Fibroblast of lung (primary cell): ENCODE measurements around the gene GUCY2C. TPM values are rescaled to one million over a fixed set of nuclear protein-coding genes. Genes with fewer than 3 reads are reported as not detected.

Experiments used
- DNase-seq, 2 donors: peaks; one replicate each; pipeline versions ENCODE4 v3.0.0 to v3.0.0-alpha.2; 2010; ENCODE audit warnings: low read depth in 2 of 2
- H2AFZ ChIP-seq: 2 replicates; pipeline ENCODE4 v1.5.1; 2012; ENCODE audit warnings: low read length, control low read depth, inconsistent platforms
- H3K27ac ChIP-seq: 2 replicates; pipeline ENCODE4 v1.5.1; 2011; ENCODE audit warnings: low read length, control low read depth; ENCODE audit not compliant: insufficient read depth
- H3K27me3 ChIP-seq: 2 replicates; pipeline ENCODE4 v1.5.1; 2011; ENCODE audit warnings: mild to moderate bottlenecking, low read length; ENCODE audit not compliant: control insufficient read depth, insufficient read depth
- H3K36me3 ChIP-seq: 2 replicates; pipeline ENCODE4 v1.5.1; 2011; ENCODE audit warnings: low read length; ENCODE audit not compliant: control insufficient read depth, insufficient read depth
- H3K4me1 ChIP-seq: 2 replicates; pipeline ENCODE4 v1.5.1; 2011; ENCODE audit warnings: low read length; ENCODE audit not compliant: control insufficient read depth, insufficient read depth; ENCODE audit errors: extremely low read depth
- H3K4me2 ChIP-seq: 2 replicates; pipeline ENCODE4 v1.5.1; 2011; ENCODE audit warnings: low read length, control low read depth; ENCODE audit not compliant: insufficient read depth; ENCODE audit errors: extremely low read depth
- H3K4me3 ChIP-seq, 4 experiments: fragments of 200-600 bp in 1 of 4; sonication (generic) in 1 of 4; replicated peaks in 1 of 4; 2 replicates each; pipeline ENCODE4 v1.5.1; 2011 to 2016; ENCODE audit warnings: low read length in 4 of 4, low read depth in 3 of 4, mild to moderate bottlenecking in 3 of 4, control low read depth in 2 of 4, inconsistent platforms in 1 of 4, mixed read lengths in 1 of 4; ENCODE audit not compliant: insufficient read depth in 1 of 4; ENCODE audit errors: control extremely low read depth in 1 of 4
- H3K79me2 ChIP-seq: 2 replicates; pipeline ENCODE4 v1.5.1; 2012; ENCODE audit warnings: mild to moderate bottlenecking, low read length, inconsistent platforms; ENCODE audit not compliant: control insufficient read depth, insufficient read depth
- H3K9ac ChIP-seq: 2 replicates; pipeline ENCODE4 v1.5.1; 2011; ENCODE audit warnings: mild to moderate bottlenecking, low read length, control low read depth; ENCODE audit not compliant: insufficient read depth
- H3K9me3 ChIP-seq: 2 replicates; pipeline ENCODE4 v1.5.1; 2012; ENCODE audit warnings: low read depth, low read length; ENCODE audit not compliant: control insufficient read depth, insufficient read depth
- H4K20me1 ChIP-seq: 2 replicates; pipeline ENCODE4 v1.5.1; 2011; ENCODE audit warnings: low read length; ENCODE audit not compliant: control insufficient read depth, insufficient read depth; ENCODE audit errors: extremely low read depth
- EZH2 ChIP-seq: IDR thresholded peaks from 2 replicates; pipeline ENCODE4 v1.5.1; 2012; ENCODE audit warnings: low read length, control low read depth, mild to moderate bottlenecking; ENCODE audit errors: missing control alignments
- polyA plus RNA-seq, 2 donors: library from polyadenylated mRNA; depleted of rRNA in 1 of 2; stranded (reverse) in 1 of 2; unstranded in 1 of 2; fragments of >200 nt; gene quantifications; 2 replicates each; pipeline ENCODE4 v1.2.1, GENCODE V29; 2011 to 2012; ENCODE audit warnings: missing spikeins in 1 of 2
- total RNA-seq: library from RNA; depleted of rRNA; stranded (reverse); fragments of >200 nt; gene quantifications from 2 replicates; pipeline ENCODE4 v1.2.1, GENCODE V29; 2014
- TF ChIP-seq, protein P1 (sequence below), 2 donors: IDR thresholded peaks in 1 of 2; conservative IDR thresholded peaks in 1 of 2; 1 replicate in 1 of 2; 2 replicates in 1 of 2; pipeline ENCODE4 v1.5.1; 2011 to 2012; ENCODE audit warnings: low read length in 2 of 2, control low read depth in 1 of 2, inconsistent platforms in 1 of 2, low read depth in 1 of 2, mild to moderate bottlenecking in 1 of 2

The GUCY2C gene
- total and polyA plus RNA-seq, 2 donors (not counting 1 experiment from before 2014, with no cell fraction given), result 0.02 TPM; not detected in 1

DNA sequence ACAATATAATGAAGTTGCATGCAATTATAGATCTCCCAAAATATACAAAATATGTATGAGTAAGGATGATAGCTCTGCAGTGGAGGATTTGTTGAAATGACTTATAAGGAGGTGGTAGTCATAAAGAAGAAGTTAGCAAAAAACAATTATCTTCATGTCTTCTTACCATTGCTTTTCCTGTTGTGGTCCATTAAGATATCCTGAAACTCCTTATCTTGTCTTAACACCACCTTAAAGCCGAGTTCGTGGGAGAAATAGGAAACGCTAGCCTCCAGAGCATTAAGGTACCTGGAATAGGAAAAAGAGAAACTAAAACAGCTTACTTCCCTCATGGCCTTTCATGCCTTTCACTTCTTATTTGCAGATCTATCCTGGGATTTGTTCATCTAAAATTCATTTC is 15.2 kb downstream of the GUCY2C start:
- TF ChIP-seq, protein P1, sequence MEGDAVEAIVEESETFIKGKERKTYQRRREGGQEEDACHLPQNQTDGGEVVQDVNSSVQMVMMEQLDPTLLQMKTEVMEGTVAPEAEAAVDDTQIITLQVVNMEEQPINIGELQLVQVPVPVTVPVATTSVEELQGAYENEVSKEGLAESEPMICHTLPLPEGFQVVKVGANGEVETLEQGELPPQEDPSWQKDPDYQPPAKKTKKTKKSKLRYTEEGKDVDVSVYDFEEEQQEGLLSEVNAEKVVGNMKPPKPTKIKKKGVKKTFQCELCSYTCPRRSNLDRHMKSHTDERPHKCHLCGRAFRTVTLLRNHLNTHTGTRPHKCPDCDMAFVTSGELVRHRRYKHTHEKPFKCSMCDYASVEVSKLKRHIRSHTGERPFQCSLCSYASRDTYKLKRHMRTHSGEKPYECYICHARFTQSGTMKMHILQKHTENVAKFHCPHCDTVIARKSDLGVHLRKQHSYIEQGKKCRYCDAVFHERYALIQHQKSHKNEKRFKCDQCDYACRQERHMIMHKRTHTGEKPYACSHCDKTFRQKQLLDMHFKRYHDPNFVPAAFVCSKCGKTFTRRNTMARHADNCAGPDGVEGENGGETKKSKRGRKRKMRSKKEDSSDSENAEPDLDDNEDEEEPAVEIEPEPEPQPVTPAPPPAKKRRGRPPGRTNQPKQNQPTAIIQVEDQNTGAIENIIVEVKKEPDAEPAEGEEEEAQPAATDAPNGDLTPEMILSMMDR (conservative IDR thresholded peaks at IDR 0.05 in 1 of 2, IDR thresholded peaks at IDR 0.05 in 1 of 2; ENCODE audit: low read depth in 1 of 2, low read length in 2 of 2), result no peak
- no peak for TF ChIP-seq EZH2
- Histone ChIP-seq H3K79me2 (no peaks in the 10 kb centered on the region), H3K4me3 (no peak overlapping the region), H3K27me3 (no peaks in the 10 kb centered on the region), H3K9me3 (no peaks in the 10 kb centered on the region), H3K36me3 (no peaks in the 10 kb centered on the region), H4K20me1 (no peaks in the 10 kb centered on the region), H3K9ac (no peak overlapping the region), H3K4me1 (no peaks in the 10 kb centered on the region), H3K4me2 (no peak overlapping the region), H2AFZ (no peak overlapping the region), H3K27ac (no peak overlapping the region)
- DNase-seq, result no peak

DNA sequence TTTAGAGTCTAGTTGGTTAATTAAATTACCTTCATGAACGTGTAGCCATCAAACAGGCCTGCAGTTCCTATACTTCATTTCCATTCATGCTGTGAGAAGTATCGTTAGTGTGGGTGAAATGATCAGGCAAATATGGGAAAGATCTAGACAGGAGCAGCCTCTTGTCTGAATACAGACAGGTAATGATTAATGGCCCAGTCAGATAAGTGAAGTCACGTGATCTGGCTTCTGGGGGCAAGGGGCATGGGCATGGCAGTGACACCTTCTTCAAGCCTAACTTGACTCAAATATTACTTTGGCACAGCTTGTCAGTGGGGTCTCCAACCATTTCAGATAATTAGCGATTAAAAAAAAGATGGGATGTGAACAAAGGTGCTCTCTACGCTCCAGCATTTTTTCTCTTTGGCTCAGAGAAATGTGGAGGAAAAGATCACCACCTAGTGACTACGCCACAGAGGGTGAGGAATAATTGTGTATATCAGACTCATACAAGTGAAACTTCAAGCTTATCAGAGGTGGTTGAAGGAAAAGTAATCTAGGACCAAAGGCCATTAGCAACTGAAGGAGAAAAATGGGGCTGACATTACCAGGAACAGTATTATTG is 17.8 kb downstream of the GUCY2C start:
- Histone ChIP-seq H3K27ac (no peak overlapping the region), H3K4me1 (no peaks in the 10 kb centered on the region), H3K27me3 (no peaks in the 10 kb centered on the region), H2AFZ (no peak overlapping the region), H3K9me3 (no peaks in the 10 kb centered on the region), H3K4me2 (no peak overlapping the region), H3K36me3 (no peaks in the 10 kb centered on the region), H3K79me2 (no peaks in the 10 kb centered on the region), H4K20me1 (no peaks in the 10 kb centered on the region), H3K4me3 (no peak overlapping the region), H3K9ac (no peak overlapping the region)
- TF ChIP-seq EZH2, result no peak
- TF ChIP-seq, protein P1 (conservative IDR thresholded peaks at IDR 0.05 in 1 of 2, IDR thresholded peaks at IDR 0.05 in 1 of 2; ENCODE audit: low read depth in 1 of 2, low read length in 2 of 2), result no peak
- DNase-seq, result no peak

DNA sequence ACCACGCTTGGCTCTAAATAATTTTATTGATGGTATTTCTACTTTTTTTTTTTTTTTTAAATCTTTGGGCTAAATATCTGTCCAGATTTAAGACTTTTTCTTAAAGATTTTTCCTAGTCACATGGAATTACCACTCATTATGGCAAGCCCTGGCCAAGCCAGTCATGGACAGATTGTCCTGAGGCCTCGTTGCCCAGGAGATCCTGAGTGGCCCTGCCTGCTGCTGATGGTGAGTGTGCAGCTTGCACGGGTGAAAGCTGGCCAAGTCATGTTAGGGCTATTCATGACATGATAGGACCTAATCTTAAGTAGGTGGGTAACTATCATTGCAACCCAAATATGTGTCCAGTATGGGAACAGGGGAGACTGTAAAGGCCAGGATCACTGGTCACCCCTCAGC is 27.8 kb downstream of the GUCY2C start:
- H3K27me3 ChIP-seq, result no peaks in the 10 kb centered on the region
- H3K36me3 ChIP-seq, result no peaks in the 10 kb centered on the region
- no peak overlapping the region for H3K9ac ChIP-seq
- no peaks in the 10 kb centered on the region for H3K79me2 ChIP-seq
- TF ChIP-seq EZH2, result no peak
- TF ChIP-seq, protein P1 (conservative IDR thresholded peaks at IDR 0.05 in 1 of 2, IDR thresholded peaks at IDR 0.05 in 1 of 2; ENCODE audit: low read depth in 1 of 2, low read length in 2 of 2), result no peak
- no peak overlapping the region for H3K4me3 ChIP-seq
- DNase-seq, result no peak
- no peak overlapping the region for H3K27ac ChIP-seq
- no peaks in the 10 kb centered on the region for H4K20me1 ChIP-seq
- H2AFZ ChIP-seq, result no peak overlapping the region
- no peak overlapping the region for H3K4me2 ChIP-seq
- H3K4me1 ChIP-seq, result no peaks in the 10 kb centered on the region
- no peaks in the 10 kb centered on the region for H3K9me3 ChIP-seq
